ENCODE data around the gene AHCY. TPM values are rescaled to one million over a fixed set of nuclear protein-coding genes. Genes with fewer than 3 reads are reported as not detected.
A peak's percentile ranks its signal among the peaks of the same experiment; 100 is the strongest.

The AHCY gene
- total and polyA plus RNA-seq, 2 experiments from 2014 or later, result 115 to 263 TPM

GRCh38 chr20:34311118-34312023 lies 8.2 kb upstream of the AHCY start:
- no peaks in the 10 kb centered on the region for H3K4me1 ChIP-seq (ENCODE audit: low read depth)
- H3K4me3 ChIP-seq, result peak overlapping the region; percentile 11
- H3K27ac ChIP-seq, result no peak overlapping the region
- no peaks in the 10 kb centered on the region for H3K36me3 ChIP-seq
- peak; percentile 24 for TF ChIP-seq CTCF (IDR thresholded peaks at IDR 0.05; ENCODE audit: low read depth, low read length)
- H3K27me3 ChIP-seq, result peaks cover 17% of the 10 kb centered on the region
- H3K9me3 ChIP-seq (ENCODE audit: low read depth), result no peaks in the 10 kb centered on the region
- peak; percentile 16 to 38 for DNase-seq (ENCODE audit: low read depth in 1 of 2, low spot score in 1 of 2)

GRCh38 chr20:34310481-34311117 lies 7.4 kb upstream of the AHCY start:
- no peak for DNase-seq (ENCODE audit: low read depth in 1 of 2, low spot score in 1 of 2)
- H3K9me3 ChIP-seq (ENCODE audit: low read depth), result no peaks in the 10 kb centered on the region
- no peaks in the 10 kb centered on the region for H3K36me3 ChIP-seq
- peaks cover 17% of the 10 kb centered on the region for H3K27me3 ChIP-seq
- no peak overlapping the region for H3K4me3 ChIP-seq
- no peaks in the 10 kb centered on the region for H3K4me1 ChIP-seq (ENCODE audit: low read depth)
- H3K27ac ChIP-seq, result no peak overlapping the region
- TF ChIP-seq CTCF (IDR thresholded peaks at IDR 0.05; ENCODE audit: low read depth, low read length), result no peak

GRCh38 chr20:34309691-34310090 lies 6.5 kb upstream of the AHCY start:
- H3K9me3 ChIP-seq (ENCODE audit: low read depth), result no peaks in the 10 kb centered on the region
- H3K36me3 ChIP-seq, result no peaks in the 10 kb centered on the region
- DNase-seq (ENCODE audit: low read depth in 1 of 2, low spot score in 1 of 2), result no peak
- TF ChIP-seq CTCF (IDR thresholded peaks at IDR 0.05; ENCODE audit: low read depth, low read length), result no peak
- H3K27ac ChIP-seq, result no peak overlapping the region
- H3K27me3 ChIP-seq, result peaks cover 17% of the 10 kb centered on the region
- H3K4me1 ChIP-seq (ENCODE audit: low read depth), result no peaks in the 10 kb centered on the region
- no peak overlapping the region for H3K4me3 ChIP-seq

- no peaks in the 10 kb centered on the region for H3K9me3 ChIP-seq (ENCODE audit: low read depth)
- no peaks in the 10 kb centered on the region for H3K27me3 ChIP-seq
- no peak overlapping the region for H3K27ac ChIP-seq
- TF ChIP-seq CTCF (IDR thresholded peaks at IDR 0.05; ENCODE audit: low read depth, low read length), result no peak
- H3K36me3 ChIP-seq, result no peaks in the 10 kb centered on the region
- peaks cover 12% of the 10 kb centered on the region for H3K4me1 ChIP-seq (ENCODE audit: low read depth)
- no peak overlapping the region for H3K4me3 ChIP-seq
- DNase-seq (ENCODE audit: low read depth in 1 of 2, low spot score in 1 of 2), result no peak
Measured at GRCh38 chr20:34305333-34306230, 2.4 kb upstream of the AHCY start.

GRCh38 chr20:34302312-34302722 lies 838 bp downstream of the AHCY start:
- Histone ChIP-seq H3K27me3 (no peaks in the 10 kb centered on the region), H3K4me1 (ENCODE audit: low read depth) (peaks cover 18% of the 10 kb centered on the region), H3K4me3 (peak overlapping the region; percentile 93), H3K27ac (peak overlapping the region; percentile 93), H3K9me3 (ENCODE audit: low read depth) (no peaks in the 10 kb centered on the region), H3K36me3 (no peaks in the 10 kb centered on the region)
- peak in 1 of 2 donors; percentile 27 for DNase-seq (ENCODE audit: low read depth in 1 of 2, low spot score in 1 of 2)
- peak; percentile 9 for TF ChIP-seq CTCF (IDR thresholded peaks at IDR 0.05; ENCODE audit: low read depth, low read length)

All from cardiac muscle cell (in vitro differentiated cells and primary cell).